Thymus (tissue), 11 donors: ENCODE measurements around the gene STIL. TPM values are rescaled to one million over a fixed set of nuclear protein-coding genes. Genes with fewer than 3 reads are reported as not detected.
"Not testable (repeated sequence)": the region's sequence is repeated elsewhere in the genome, so short reads cannot be mapped to it uniquely, and the experiment has no call there.

Experiments used
- DNase-seq, 9 donors: peaks; one replicate each; pipeline ENCODE4 v3.0.0-alpha.2; 2013; ENCODE audit warnings: low spot score in 9 of 9, low read depth in 6 of 9, missing footprints in 1 of 9
- H3K27ac ChIP-seq, 2 donors: one replicate each; pipeline ENCODE4 v1.5.1; 2013; ENCODE audit warnings: control low read depth in 1 of 2, low read depth in 1 of 2, low read length in 1 of 2, mild to moderate bottlenecking in 1 of 2, moderate library complexity in 1 of 2
- H3K27me3 ChIP-seq, 2 donors: one replicate each; pipeline ENCODE4 v1.5.1; 2013; ENCODE audit warnings: low read length in 1 of 2; ENCODE audit not compliant: control insufficient read depth in 2 of 2, insufficient read depth in 1 of 2
- H3K36me3 ChIP-seq, 2 donors: one replicate each; pipeline ENCODE4 v1.5.1; 2013; ENCODE audit warnings: low read length in 1 of 2, mild to moderate bottlenecking in 1 of 2, moderate library complexity in 1 of 2; ENCODE audit not compliant: control insufficient read depth in 2 of 2, insufficient read depth in 2 of 2
- H3K4me1 ChIP-seq, 2 donors: one replicate each; pipeline ENCODE4 v1.5.1; 2013; ENCODE audit warnings: low read length in 2 of 2; ENCODE audit not compliant: control insufficient read depth in 2 of 2, insufficient read depth in 2 of 2
- H3K4me3 ChIP-seq, 2 donors: one replicate each; pipeline ENCODE4 v1.5.1; 2013; ENCODE audit warnings: low read length in 2 of 2, control low read depth in 1 of 2, mild to moderate bottlenecking in 1 of 2
- H3K9me3 ChIP-seq, 2 donors: one replicate each; pipeline ENCODE4 v1.5.1; 2013; ENCODE audit warnings: low read length in 1 of 2, mild to moderate bottlenecking in 1 of 2; ENCODE audit not compliant: control insufficient read depth in 2 of 2, insufficient read depth in 1 of 2
- WGBS: extraction: QIAGEN DNeasy Blood & Tissue Kit; methylation state at CpG from one replicate; pipeline ENCODE4 v1.1.7; 2013; 5-methylcytosine and 5-hydroxymethylcytosine counted together
- polyA plus RNA-seq: library from polyadenylated mRNA; stranded (reverse); fragments of 200-250 nt; gene quantifications from one replicate; pipeline ENCODE4 v1.2.3, GENCODE V29; 2013
- total RNA-seq: library from RNA; stranded (reverse); fragments of 120-200 nt; gene quantifications from one replicate; pipeline ENCODE4 v1.2.4, GENCODE V29; 2013
- donor health status: healthy.

STIL gene
- total and polyA plus RNA-seq, 2 donors: 1.1 to 17.7 TPM

DNA sequence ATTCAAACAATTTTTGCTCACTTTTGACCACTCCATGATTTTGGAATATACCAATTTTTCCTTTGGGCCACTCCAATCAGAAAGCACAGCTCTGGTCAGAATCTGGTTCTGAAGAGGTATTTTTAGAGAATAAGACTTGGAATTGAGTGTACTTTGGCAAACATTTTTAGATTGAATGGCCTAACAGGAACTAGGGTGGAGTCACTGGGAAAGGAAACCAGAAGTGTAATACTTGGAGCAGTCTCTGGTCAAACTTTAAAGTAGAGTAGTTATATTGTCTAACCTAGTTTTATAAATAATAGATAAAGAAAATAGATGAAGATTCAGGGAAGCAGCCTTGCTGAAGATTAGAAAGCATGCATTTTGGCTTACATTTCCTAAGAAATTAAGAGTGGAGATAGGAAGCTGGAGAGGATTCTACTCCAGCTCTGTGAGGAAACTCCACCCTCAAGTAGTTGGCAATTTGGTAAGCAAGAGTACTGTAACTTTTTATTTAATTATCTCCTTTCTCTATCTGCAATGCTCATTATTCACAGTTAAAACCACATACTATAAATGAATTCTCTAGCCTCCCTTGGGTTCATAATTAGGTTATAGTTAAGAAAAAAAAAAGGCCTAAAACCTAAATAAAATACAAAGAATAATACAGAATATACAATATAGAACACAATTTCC lies 15.8 kb downstream of the STIL start:
- no peak overlapping the region for H3K4me3 ChIP-seq
- H3K27ac ChIP-seq: no peak overlapping the region
- H3K27me3 ChIP-seq: no peaks in the 10 kb centered on the region
- peaks cover 18 to 59% of the 10 kb centered on the region in 2 donors for H3K36me3 ChIP-seq
- no peak for DNase-seq
- H3K4me1 ChIP-seq: no peaks in the 10 kb centered on the region
- H3K9me3 ChIP-seq: no peaks in the 10 kb centered on the region

DNA sequence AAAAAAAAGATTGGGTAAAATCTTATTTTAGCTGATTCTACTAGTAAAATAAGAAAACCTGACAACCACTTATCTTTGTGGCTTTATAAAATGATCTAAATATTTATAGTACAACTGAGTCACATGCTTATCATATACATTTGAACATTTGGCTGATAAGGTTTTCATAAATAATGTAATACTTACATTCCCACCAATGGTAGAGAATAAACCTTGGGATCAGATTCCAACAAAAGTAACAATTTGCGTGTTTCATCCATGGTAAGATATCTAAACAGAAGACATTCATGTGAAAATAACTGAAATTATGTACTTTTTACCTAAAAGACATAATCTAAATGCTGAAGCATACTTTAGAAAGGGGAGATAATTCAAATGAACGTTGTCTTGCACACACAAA lies 18.4 kb downstream of the STIL start:
- 98% methylated on average over 2 of the region's 2 CpGs for WGBS
- Histone ChIP-seq H3K9me3 (no peaks in the 10 kb centered on the region), H3K27me3 (no peaks in the 10 kb centered on the region), H3K36me3 (peaks cover 13 to 41% of the 10 kb centered on the region in 2 donors), H3K4me1 (no peaks in the 10 kb centered on the region), H3K4me3 (no peak overlapping the region), H3K27ac (no peak overlapping the region)
- no peak for DNase-seq

DNA sequence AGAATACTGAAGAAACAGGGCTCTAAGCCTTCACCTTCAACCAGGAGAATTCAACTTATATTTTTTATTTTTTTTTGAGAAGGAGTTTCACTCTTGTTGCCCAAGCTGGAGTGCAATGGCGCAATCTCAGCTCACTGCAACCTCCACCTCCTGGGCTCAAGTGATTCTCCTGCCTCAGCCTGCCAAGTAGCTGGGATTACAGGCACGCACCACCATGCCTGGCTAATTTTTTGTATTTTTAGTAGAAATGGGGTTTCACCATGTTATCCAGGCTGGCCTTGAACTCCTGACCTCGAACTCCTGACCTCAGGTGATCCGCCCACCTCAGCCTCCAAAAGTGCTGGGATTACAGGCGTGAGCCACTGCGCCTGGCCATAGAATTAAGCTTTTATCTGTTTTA lies 19.1 kb downstream of the STIL start:
- 98% methylated on average over 6 of the region's 6 CpGs for WGBS
- H3K4me1 ChIP-seq, H3K4me3 ChIP-seq, DNase-seq, H3K27me3 ChIP-seq, H3K27ac ChIP-seq, H3K9me3 ChIP-seq: not testable (repeated sequence)
- H3K36me3 ChIP-seq: peaks cover 15 to 39% of the 10 kb centered on the region in 2 donors

DNA sequence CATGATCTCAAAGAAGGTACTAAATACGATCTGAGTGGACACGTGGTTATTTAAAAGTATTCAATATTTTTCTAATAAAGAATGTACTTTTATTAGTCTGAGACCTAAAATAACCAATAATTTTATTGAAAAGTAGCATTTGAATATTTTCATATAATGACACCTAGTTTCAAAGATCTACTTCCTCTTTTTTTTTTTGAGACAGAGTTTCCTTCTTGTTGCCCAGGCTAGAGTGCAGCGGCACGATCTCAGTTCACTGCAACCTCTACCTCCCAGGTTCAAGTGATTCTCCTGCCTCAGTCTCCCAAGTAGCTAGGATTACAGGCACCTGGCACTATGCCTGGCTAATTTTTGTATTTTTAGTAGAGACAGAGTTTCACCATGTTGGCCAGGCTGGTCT lies 25.8 kb downstream of the STIL start:
- H3K27me3 ChIP-seq, H3K9me3 ChIP-seq, H3K4me1 ChIP-seq, DNase-seq, H3K27ac ChIP-seq, H3K4me3 ChIP-seq: not testable (repeated sequence)
- 80% methylated on average over 4 of the region's 4 CpGs for WGBS
- H3K36me3 ChIP-seq: peaks cover 21 to 41% of the 10 kb centered on the region in 2 donors

DNA sequence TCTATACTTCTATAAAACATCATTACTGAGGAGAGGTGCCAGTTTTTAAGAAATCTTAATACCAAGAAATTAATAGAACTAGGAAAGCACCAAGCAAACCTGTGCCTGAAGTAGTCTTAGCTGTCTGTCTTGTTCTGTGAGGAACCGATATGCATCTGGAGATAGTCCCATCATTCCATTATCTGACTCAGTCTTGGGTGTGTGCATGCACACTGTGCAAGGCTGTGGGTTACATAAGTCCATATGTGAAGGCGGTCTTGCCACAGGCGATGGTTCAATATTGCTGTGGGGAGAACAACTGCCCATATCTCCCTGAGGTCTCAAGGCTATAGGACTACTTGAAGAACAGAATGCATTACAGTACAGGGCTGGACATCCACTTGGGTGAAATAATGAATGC lies 33.8 kb downstream of the STIL start:
- no peak for DNase-seq
- 98% methylated on average over 3 of the region's 3 CpGs for WGBS
- H3K4me3 ChIP-seq: no peak overlapping the region
- H3K27ac ChIP-seq: no peak overlapping the region
- peaks cover 16 to 49% of the 10 kb centered on the region in 2 donors for H3K36me3 ChIP-seq
- H3K9me3 ChIP-seq: no peaks in the 10 kb centered on the region
- no peaks in the 10 kb centered on the region for H3K4me1 ChIP-seq
- H3K27me3 ChIP-seq: no peaks in the 10 kb centered on the region

DNA sequence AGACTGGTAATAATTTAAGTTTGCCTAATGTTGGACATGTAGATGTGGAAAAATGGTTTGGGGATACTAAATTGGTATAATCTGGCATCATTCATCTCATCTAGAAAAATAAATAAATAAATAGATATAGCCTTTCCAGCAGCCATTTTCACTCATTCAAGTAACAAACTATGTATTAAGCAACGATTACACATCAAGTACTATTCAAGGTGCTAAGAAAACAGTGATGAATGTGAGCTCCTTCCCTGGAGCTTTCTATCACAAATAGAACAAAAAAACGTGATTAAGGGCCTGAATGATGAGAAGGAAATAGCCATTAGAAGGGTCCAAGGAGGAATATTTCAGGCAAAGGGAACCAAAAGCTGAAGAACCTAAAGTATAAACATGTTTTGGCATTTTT lies 37.1 kb downstream of the STIL start:
- no peak for DNase-seq
- no peaks in the 10 kb centered on the region for H3K27me3 ChIP-seq
- H3K36me3 ChIP-seq: peaks cover 15 to 40% of the 10 kb centered on the region in 2 donors
- H3K4me1 ChIP-seq: no peaks in the 10 kb centered on the region
- no peak overlapping the region for H3K27ac ChIP-seq
- H3K9me3 ChIP-seq: no peaks in the 10 kb centered on the region
- H3K4me3 ChIP-seq: no peak overlapping the region
- 97% methylated on average over 2 of the region's 2 CpGs for WGBS

DNA sequence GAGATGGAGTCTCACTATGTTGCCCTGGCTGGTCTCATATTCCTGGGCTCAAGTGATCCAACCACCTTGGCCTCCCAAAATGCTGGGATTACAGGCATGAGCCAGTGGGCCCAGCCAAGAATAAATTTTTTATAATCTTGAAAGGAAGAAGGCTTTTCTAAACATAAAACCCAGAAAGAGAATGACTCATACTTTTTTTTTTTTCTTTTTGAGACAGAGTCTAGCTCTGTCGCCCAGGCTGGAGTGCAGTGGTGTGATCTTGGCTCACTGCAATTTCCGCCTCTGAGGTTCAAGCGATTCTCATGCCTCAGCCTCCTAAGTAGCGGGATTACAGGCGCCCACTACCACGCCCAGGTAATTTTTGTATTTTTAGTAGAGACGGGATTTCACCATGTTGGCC lies 38.1 kb downstream of the STIL start:
- not testable (repeated sequence) for H3K27ac ChIP-seq, H3K4me3 ChIP-seq, H3K27me3 ChIP-seq, H3K9me3 ChIP-seq, H3K4me1 ChIP-seq, DNase-seq
- WGBS: 97% methylated on average over 7 of the region's 7 CpGs
- peaks cover 14 to 46% of the 10 kb centered on the region in 2 donors for H3K36me3 ChIP-seq

DNA sequence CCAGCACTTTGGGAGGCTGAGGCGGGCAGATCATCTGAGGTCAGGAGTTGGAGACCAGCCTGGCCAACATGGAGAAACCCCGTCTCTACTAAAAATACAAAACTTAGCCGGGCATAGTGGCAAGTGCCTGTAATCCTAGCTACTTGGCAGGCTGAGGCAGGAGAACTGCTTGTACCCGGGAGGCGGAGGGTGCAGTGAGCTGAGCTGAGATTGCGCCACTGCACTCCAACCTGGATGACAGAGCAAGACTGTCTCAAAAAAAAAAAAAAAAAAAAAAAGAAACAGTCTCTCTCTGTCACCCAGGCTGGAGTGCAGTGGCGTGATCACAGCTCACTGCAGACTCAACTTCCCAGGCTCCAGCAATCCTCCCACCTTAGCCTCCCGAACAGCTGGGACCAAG lies 48.4 kb downstream of the STIL start:
- not testable (repeated sequence) for H3K27me3 ChIP-seq, DNase-seq, H3K27ac ChIP-seq, H3K9me3 ChIP-seq, H3K4me3 ChIP-seq, H3K4me1 ChIP-seq
- WGBS: 99% methylated on average over 8 of the region's 8 CpGs
- peaks cover 15 to 31% of the 10 kb centered on the region in 2 donors for H3K36me3 ChIP-seq

DNA sequence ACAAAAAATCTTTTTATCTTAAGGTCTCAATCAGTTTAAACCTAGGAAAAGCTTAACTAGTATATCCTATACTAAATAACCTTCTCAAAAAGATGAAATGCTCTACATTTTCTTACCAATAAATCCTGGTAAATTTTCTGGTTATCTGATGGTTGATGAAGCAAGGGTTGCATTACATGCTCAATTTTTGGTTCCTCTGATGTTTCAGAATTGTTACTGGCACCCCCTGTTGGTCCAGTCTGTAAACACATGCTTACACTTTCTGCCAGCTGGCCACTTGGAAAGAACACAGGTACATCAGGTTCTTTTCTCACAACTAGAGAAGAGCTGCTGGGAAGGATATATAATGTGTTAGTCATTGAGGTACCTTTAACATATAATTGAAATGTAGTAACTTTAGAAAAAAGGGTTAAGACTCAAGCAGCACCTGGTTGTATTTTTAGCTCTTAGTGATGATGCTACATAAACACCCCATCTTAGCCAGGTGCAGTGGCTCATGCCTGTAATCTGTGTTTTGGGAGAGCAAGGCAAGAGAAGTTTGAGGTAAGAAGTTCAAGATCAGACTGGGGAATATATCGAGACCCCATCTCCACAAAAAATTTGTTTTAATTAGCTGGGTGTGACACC lies 51.0 kb downstream of the STIL start:
- H3K4me3 ChIP-seq: no peak overlapping the region
- 98% methylated on average over 1 of the region's 1 CpG for WGBS
- H3K27ac ChIP-seq: no peak overlapping the region
- DNase-seq: peak in 8 of 9 donors; percentile 4 to 47 (median 22)
- H3K27me3 ChIP-seq: no peaks in the 10 kb centered on the region
- no peaks in the 10 kb centered on the region for H3K9me3 ChIP-seq
- no peaks in the 10 kb centered on the region for H3K4me1 ChIP-seq
- peaks cover 17 to 34% of the 10 kb centered on the region in 2 donors for H3K36me3 ChIP-seq
